Left kidney (tissue), 2 donors: ENCODE measurements around the gene PDZD7. TPM values are rescaled to one million over a fixed set of nuclear protein-coding genes. Genes with fewer than 3 reads are reported as not detected.

Experiments
- DNase-seq: peaks from one replicate; pipeline ENCODE4 v3.0.0-alpha.2; 2013
- polyA plus RNA-seq: library from polyadenylated mRNA; unstranded; fragments of 120-200 nt; gene quantifications from one replicate; pipeline ENCODE4 v1.2.1, GENCODE V29; 2013; ENCODE audit not compliant: insufficient read length

PDZD7 gene
- polyA plus RNA-seq, 1 donor: 3.3 TPM

GRCh38 chr10:101018600-101019439 is 12.1 kb downstream of the PDZD7 start:
- DNase-seq: no peak

GRCh38 chr10:101018118-101018599 is 12.8 kb downstream of the PDZD7 start:
- DNase-seq: no peak

DNA sequence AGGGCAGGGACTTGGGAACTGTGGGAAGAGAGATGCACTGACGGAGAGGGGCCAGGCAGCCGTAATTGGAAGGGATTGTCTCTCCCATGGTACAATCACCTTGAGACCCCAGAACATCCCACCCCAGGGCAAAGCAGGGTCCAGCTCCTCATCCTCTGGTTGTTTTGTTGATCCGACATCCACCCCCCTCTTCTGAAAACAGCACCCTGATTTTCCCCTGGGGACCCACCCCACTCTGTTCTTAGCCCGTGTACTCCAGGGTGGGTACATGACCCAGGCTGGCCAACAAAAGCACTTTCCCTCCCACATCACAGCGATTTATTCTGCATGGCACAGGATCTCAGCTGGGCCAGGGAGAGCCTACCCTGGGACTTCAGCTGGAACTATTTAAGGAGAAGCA is 14.1 kb downstream of the PDZD7 start:
- DNase-seq: no peak

DNA sequence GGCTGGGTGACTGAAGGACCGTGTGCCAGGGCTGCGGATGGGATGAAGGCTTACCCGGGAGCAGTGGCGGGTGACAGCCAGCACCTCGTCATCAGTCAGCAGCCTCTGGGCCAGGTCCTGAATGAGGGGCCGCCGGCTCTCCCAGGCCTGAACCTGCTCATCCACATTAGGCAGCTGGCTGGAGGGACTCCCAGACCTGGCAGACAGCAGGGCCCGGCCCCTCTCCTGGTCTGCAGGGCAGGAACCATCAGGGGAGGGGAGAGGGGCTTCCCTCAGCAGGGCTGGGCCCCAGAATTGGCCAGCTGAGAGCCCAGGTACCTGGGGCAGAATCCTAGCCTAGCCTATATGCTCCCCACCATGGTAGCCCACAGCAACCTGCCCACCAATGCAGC is 15.4 kb downstream of the PDZD7 start:
- no peak for DNase-seq

GRCh38 chr10:101014966-101015581 is 15.9 kb downstream of the PDZD7 start:
- DNase-seq: no peak

DNA sequence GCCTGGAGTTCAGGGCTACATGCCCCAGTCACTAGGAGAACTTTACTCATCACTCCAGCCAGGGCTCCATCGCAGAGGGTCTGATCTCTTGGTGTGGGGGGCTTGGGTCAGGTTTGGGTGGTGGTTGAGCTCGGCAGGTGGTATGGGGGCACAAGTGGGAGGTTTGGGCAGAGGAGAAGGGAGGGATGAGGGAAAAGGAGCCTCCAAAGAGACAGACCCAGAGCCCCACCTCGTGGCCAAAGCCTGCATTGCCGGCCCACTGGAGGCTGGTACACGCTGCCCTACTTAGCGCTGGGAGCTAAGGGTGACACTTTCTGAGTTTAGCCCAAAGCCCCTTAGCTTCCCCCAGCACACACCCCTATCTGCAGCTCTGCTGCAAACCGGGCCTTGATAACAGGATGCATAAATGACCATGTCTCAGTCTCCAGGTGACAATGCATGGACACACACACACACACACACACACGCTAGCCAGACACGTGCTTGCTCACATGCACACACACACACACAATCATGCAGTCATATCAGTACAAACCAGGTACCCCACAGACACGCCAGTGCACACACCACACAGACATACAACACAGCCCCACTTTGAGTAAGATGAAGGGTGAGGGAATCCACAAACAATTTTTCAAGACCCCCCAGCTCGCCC is 16.6 kb downstream of the PDZD7 start:
- no peak for DNase-seq

GRCh38 chr10:101013365-101013825 is 17.5 kb downstream of the PDZD7 start:
- no peak for DNase-seq

DNA sequence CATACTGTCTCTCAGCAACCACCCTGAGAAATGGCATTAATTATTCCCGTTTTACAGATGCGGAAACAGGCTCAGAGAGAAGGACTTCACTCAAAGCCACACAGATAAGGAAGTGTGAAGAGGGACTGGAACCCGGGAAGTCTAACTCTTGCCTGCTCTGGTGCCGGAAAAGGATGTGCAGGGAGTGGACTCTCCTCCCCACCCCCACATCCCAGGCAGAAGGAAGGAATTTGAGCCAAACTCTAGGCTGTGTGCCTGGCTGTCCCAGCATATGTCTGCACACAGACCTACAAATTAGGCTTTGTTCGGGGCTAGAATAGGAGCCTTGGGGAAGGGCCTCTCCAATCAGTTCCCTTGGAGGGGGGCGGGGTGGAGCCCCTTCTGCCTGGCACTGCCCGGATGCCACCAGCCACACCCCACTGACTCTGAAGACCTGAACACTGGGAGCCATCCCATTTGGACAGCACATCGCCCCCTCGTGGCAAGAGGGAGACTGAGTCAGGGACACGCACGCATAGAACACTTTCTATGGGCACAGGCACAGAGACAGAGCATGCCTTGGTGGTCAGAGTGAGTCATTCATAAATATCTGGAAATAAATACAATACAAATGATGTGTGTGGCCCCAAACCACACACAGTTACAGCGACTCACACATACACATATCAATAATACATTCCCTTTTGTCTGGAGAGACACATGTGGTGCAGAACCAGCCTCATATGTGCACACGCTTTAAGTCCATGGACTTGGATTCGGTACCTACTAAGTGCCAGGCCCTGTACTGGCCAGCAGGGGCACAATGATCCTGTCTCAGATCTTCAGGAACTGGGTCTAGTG is 18.2 kb downstream of the PDZD7 start:
- DNase-seq: peak; percentile 92

DNA sequence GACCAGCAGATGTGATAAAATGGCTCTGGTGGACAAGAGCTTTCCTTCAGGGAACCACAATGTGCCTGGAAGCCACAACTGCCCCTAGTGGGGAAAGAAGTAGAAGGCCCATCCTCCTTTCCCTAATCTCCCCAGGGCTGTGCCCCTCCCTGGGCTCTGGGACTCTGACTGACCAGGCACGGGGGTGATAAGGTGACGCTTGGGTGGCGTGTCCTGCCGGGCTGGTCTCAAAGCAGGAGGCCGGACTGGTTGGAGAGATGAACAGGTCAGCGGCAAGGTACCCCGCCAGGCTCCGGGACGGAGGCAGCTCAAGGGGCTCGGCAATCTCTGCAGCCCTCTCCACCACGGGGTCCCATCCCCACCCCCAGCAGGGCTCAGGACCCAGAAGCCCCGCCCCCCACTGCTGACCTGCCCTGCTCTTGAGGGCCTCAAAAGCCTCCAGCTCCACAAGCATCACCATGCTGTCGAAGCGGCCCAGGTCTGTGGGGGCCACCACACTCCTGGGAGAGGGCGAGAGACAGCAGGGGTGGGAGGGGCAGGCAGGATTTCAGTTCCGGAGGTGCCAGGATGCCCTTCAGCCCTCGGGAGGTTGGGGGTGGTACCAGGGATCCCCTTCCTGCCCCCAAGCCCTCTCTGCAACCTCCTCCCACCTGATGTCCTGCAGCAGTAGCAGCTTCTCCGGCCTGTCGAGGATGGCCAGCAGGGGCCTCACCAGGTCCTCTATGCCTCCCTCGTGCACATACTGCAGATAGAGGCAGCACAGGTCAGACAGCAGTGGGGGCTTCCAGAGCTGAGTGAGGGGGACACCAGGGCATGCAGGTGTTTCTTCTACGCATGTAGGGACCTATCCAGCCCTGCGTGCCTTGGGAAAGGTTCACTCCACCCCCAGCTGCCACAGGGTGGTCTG is 19.2 kb downstream of the PDZD7 start:
- no peak for DNase-seq

- no peak for DNase-seq
These were observed 20.6 kb downstream of the PDZD7 start for GRCh38 chr10:101010329-101010728.

DNA sequence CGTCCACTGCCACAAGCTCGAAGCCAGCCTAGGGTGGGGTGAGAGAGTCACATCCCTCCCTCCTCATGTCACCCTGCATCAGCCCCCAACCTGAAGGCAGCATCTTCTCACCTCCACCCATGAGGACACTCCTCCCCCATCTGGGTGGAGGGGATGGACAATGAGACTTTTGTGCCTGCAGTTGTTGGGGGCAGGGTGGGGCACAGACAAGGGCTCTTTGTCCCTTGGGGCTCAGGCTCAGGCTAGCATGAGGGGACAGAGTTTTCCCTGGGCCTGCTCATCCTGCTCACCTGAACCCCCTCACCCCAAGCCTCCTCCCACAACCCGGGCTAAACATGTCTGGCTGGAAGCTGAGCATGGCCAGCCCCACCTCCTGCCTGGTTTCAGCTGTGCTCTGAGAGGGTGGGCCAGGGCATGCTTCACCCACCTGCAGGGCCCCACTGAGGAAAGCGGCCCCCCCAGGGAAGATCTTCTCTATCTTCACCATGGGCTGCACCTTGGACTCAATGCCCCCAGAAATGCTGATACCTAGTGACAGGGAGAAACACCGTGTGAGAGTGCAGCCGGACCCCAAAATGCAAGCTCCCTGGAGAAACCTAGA is 22.0 kb downstream of the PDZD7 start:
- DNase-seq: no peak

GRCh38 chr10:101007915-101008822 is 22.8 kb downstream of the PDZD7 start:
- no peak for DNase-seq

- DNase-seq: no peak
These were observed 23.7 kb downstream of the PDZD7 start for GRCh38 chr10:101007099-101007711.

DNA sequence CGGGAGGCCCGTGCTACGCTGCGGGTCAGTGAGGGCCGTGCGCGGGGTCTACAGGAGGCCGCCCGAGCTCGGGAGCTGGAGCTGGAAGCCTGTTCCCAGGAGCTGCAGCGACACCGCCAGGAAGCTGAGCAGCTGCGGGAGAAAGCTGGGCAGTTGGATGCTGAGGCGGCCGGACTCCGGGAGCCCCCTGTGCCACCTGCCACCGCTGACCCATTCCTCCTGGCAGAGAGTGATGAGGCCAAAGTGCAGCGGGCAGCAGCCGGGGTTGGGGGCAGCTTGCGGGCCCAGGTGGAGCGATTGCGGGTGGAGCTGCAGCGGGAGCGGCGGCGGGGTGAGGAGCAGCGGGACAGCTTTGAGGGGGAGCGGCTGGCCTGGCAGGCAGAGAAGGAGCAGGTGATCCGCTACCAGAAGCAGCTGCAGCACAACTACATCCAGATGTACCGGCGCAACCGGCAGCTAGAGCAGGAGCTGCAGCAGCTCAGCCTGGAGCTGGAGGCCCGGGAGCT is 24.3 kb downstream of the PDZD7 start:
- DNase-seq: no peak

- DNase-seq: no peak
These were observed 24.9 kb downstream of the PDZD7 start for GRCh38 chr10:101005869-101006567.

DNA sequence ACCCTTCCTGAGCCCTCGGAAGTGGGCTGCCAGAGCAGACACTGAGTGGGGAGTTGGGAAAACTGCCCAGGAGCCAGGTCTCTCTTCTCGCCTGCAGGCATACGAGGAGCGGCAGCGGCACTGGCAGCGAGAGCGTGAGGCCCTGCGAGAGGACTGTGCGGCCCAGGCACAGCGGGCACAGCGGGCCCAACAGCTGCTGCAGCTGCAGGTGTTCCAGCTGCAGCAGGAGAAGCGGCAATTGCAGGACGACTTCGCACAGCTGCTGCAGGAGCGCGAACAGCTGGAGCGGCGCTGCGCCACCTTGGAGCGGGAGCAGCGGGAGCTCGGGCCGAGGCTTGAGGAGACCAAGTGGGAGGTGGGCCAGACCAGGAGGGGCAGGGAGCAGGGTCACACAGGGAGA is 25.6 kb downstream of the PDZD7 start:
- no peak for DNase-seq

DNA sequence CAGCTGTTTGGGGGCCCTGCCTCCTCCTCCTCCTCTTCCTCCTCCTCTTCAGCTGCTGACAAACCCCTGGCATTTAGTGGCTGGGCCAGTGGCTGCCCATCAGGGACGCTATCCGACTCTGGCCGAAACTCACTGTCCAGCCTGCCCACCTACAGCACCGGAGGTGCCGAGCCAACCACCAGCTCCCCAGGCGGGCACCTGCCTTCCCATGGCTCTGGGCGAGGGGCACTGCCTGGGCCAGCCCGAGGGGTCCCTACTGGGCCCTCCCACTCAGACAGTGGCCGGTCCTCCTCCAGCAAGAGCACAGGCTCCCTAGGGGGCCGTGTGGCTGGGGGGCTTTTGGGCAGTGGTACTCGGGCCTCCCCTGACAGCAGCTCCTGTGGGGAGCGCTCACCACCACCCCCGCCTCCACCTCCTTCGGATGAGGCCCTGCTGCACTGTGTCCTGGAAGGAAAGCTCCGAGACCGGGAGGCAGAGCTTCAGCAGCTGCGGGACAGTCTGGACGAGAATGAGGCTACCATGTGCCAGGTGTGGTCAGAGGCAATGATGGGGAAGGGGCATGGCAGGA is 27.2 kb downstream of the PDZD7 start:
- no peak for DNase-seq

DNA sequence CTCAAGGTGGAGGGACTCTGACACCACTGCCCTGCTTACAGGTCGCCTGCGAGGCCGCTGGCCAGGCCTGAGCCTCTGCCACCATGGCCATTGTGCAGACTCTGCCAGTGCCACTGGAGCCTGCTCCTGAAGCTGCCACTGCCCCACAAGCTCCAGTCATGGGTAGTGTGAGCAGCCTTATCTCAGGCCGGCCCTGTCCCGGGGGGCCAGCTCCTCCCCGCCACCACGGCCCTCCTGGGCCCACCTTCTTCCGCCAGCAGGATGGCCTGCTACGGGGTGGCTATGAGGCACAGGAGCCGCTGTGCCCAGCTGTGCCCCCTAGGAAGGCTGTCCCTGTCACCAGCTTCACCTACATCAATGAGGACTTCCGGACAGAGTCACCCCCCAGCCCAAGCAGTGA is 28.5 kb downstream of the PDZD7 start:
- DNase-seq: no peak
